ENCODE measurements around the gene PPFIBP2. TPM values are rescaled to one million over a fixed set of nuclear protein-coding genes. Genes with fewer than 3 reads are reported as not detected.

PPFIBP2 gene
- total and polyA plus RNA-seq, 12 donors = 6.4 to 40.7 (median 21.4) TPM

DNA sequence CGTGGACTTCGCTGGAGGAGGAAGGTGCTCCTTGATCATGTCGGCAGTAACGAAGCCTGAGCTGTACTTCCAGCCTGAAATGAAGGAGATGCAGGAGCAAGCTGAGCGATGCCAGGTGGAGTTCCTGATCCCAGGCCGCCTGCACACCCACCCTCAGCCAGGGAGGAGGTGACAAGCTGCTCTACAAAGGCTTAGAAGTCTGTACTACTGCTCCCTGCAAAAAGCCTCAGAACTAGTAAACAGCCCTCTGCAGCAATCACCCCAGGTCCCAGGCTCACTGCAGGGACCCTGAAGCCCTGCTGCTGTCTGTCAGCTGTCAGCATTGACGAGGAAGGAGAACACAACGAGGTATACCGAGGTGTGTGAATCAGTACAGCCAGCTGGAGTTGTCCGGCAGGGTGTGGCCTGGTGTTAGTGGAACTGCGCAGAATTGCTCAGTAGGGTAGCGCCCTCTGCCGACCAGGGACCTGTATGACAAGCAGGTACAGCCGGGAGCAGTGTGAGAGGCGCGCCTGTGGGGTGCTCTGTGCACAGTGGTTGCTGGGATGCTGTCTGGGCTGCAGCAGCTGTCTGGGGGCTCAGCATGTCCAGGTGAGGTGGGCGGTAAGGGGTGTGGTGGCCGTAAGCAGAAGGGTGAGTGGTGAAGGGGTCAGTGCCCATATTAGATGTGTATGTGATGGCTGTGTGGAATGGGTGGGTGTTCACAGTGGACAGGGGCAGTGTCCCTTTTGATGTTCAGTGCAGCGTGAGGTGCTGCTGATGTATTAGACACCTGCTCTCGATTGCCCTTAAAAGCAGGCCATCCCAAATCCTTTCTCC is 151.9 kb downstream of the PPFIBP2 start:
- no peak overlapping the region for H3K27ac ChIP-seq
- no peaks in the 10 kb centered on the region for H3K9me3 ChIP-seq
- H3K27me3 ChIP-seq = peaks cover 0 to 3% (median 0%) of the 10 kb centered on the region in 7 donors
- peaks cover 0 to 20% (median 0%) of the 10 kb centered on the region in 9 donors for H3K36me3 ChIP-seq
- TF ChIP-seq, protein P1, sequence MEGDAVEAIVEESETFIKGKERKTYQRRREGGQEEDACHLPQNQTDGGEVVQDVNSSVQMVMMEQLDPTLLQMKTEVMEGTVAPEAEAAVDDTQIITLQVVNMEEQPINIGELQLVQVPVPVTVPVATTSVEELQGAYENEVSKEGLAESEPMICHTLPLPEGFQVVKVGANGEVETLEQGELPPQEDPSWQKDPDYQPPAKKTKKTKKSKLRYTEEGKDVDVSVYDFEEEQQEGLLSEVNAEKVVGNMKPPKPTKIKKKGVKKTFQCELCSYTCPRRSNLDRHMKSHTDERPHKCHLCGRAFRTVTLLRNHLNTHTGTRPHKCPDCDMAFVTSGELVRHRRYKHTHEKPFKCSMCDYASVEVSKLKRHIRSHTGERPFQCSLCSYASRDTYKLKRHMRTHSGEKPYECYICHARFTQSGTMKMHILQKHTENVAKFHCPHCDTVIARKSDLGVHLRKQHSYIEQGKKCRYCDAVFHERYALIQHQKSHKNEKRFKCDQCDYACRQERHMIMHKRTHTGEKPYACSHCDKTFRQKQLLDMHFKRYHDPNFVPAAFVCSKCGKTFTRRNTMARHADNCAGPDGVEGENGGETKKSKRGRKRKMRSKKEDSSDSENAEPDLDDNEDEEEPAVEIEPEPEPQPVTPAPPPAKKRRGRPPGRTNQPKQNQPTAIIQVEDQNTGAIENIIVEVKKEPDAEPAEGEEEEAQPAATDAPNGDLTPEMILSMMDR (IDR thresholded peaks at IDR 0.05) = peak; percentile 64 to 91 (median 81)
- H3K4me1 ChIP-seq = peaks cover 0 to 3% (median 0%) of the 10 kb centered on the region in 9 donors
- DNase-seq (peak; percentile 71 to 81), ATAC-seq (peak; percentile 85 to 95 (median 92))
- 54% methylated on average over 20 of the region's 20 CpGs for WGBS, 2 donors
- no peak overlapping the region for H3K4me3 ChIP-seq
- intact Hi-C loops (cut with DNase I) = loop anchor here in 7 of 10 donors (2.0 to 5.0 kb wide), 5 partner anchors 88 to 153 kb away; partner anchors contain the start of gene PPFIBP2 (in 1 of the 7)

DNA sequence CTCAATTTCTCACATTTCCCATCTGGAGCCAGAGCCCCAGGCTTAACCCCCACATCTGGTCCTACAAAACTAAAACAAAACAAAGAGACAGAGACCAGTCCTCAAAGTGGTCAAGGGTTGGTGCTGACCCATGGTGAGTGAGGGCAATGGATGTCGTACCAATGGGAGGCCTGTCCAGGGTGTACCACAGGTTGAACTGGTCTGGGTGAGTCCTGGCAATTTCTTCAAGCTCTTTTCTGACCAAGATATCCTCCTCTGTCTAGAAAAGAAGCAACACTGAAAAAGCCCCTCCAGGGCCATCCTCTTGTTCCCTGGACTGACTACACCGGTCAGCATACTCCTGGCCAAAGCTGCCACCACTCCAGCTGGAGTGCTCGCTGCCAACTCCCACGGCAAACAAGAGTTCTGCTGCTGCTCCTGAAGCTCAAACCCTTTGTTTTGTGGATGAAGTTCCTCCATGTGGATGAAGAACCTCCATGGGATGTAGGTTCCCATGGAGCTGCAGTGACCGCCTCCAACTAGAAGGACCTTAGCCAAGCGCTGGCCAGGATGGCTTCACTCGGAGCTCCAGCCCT is 152.6 kb downstream of the PPFIBP2 start:
- WGBS, 2 donors = 87 to 93% methylated on average over 7 of the region's 7 CpGs
- TF ChIP-seq, protein P1 (IDR thresholded peaks at IDR 0.05) = no peak
- Histone ChIP-seq H3K27me3 (peaks cover 0 to 10% (median 0%) of the 10 kb centered on the region in 7 donors), H3K27ac (no peak overlapping the region), H3K4me3 (no peak overlapping the region), H3K9me3 (no peaks in the 10 kb centered on the region), H3K36me3 (peaks cover 0 to 20% (median 0%) of the 10 kb centered on the region in 9 donors), H3K4me1 (peaks cover 0 to 3% (median 0%) of the 10 kb centered on the region in 9 donors)
- intact Hi-C loops (cut with DNase I) = loop anchor here in 5 of 10 donors (5.0 kb wide), 3 partner anchors 89 to 154 kb away; partner anchors contain the start of gene PPFIBP2 (in 1 of the 5)
- DNase-seq (no peak), ATAC-seq (no peak)

DNA sequence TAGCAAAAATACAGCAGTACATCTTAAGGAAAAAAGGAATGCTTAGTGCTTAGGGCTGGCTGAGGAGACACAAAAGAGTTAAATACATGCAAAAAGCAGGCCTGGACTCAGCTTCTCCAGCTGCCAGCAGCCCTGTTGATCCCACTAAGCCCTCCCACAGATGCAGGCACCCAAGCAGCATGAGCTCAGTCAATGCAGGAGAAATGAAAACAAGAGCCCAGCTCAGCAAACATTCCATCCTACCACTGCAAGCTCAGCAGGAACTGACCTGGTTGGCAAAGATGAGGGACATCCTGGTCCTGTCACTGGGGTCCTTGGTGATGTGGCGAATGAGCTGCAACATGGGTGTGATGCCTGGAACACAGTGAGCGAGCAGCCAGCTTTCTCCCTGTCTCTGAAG is 153.7 kb downstream of the PPFIBP2 start:
- Histone ChIP-seq H3K9me3 (no peaks in the 10 kb centered on the region), H3K4me3 (no peak overlapping the region), H3K27me3 (peaks cover 0 to 13% (median 6%) of the 10 kb centered on the region in 7 donors), H3K4me1 (peaks cover 0 to 3% (median under 1%) of the 10 kb centered on the region in 9 donors), H3K27ac (no peak overlapping the region), H3K36me3 (peaks cover 0 to 20% (median 0%) of the 10 kb centered on the region in 9 donors)
- intact Hi-C loops (cut with DNase I) = loop anchor here in 5 of 10 donors (5.0 kb wide), 3 partner anchors 90 to 155 kb away; partner anchors contain the start of gene PPFIBP2 (in 1 of the 5)
- DNase-seq = no peak
- no peak for ATAC-seq
- TF ChIP-seq, protein P1 (IDR thresholded peaks at IDR 0.05) = no peak
- WGBS, 2 donors = 84% methylated on average over 2 of the region's 2 CpGs

DNA sequence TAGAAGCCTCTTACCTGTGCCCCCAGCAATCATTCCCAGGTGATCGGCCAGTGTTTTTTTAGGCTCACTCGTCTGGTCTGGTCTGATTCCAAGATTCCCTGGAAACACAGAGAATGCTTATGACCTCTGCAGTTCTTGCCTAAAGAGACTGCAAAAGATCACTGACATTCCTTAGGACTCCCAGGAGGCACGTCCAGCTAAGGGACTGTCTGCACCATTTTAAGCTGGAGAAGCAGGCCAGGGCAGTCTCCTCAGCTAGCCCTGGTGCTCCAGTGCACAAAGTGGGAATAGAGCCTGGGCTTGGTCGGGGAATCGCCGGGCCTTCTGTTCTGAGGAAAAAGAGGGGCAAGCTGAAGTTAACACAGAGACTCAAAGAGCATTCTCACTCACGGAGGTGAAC is 154.7 kb downstream of the PPFIBP2 start:
- no peak overlapping the region for H3K27ac ChIP-seq
- H3K27me3 ChIP-seq = peaks cover 0 to 22% (median 16%) of the 10 kb centered on the region in 7 donors
- H3K4me3 ChIP-seq = no peak overlapping the region
- DNase-seq = no peak
- intact Hi-C loops (cut with DNase I) = loop anchor here in 5 of 10 donors (5.0 kb wide), 3 partner anchors 91 to 156 kb away; partner anchors contain the start of gene PPFIBP2 (in 1 of the 5)
- H3K9me3 ChIP-seq = no peaks in the 10 kb centered on the region
- ATAC-seq = no peak
- whole genome bisulfite sequencing, 2 donors = 67 to 73% methylated on average over 7 of the region's 7 CpGs
- peaks cover 0 to 20% (median 0%) of the 10 kb centered on the region in 9 donors for H3K36me3 ChIP-seq
- TF ChIP-seq, protein P1 (IDR thresholded peaks at IDR 0.05) = no peak
- peaks cover 4 to 13% (median 9%) of the 10 kb centered on the region in 9 donors for H3K4me1 ChIP-seq

All from heart right ventricle (tissue), 16 donors.